AG20443 (cell line): ENCODE measurements around the gene WASF3.
A peak's percentile ranks its signal among the peaks of the same experiment; 100 is the strongest.

ENCODE experiments used
- DNase-seq: peaks from one replicate; pipeline ENCODE4 v3.0.0; 2012; ENCODE audit warnings: low spot score, mixed read lengths

Gene WASF3

GRCh38 chr13:26557393-26558073, at the start of gene WASF3:
Gene WASF3 (plus strand): TSS chr13:26557683. CDS start chr13:26642271, 84,588 bp downstream.
- DNase-seq = peak; percentile 99

- peak; percentile 86 for DNase-seq
Measured at GRCh38 chr13:26508885-26509284, 48.6 kb upstream of the WASF3 start.

- DNase-seq = no peak
Measured at GRCh38 chr13:26509491-26509890, 48.0 kb upstream of the WASF3 start.

- DNase-seq = no peak
Measured at GRCh38 chr13:26513931-26514330, 43.6 kb upstream of the WASF3 start.

- no peak for DNase-seq
Measured at GRCh38 chr13:26515721-26516120, 41.8 kb upstream of the WASF3 start.

GRCh38 chr13:26517936-26518335, 39.5 kb upstream of the WASF3 start:
- DNase-seq = no peak

GRCh38 chr13:26518451-26518959, 39.0 kb upstream of the WASF3 start:
- DNase-seq = no peak

GRCh38 chr13:26522571-26522970, 34.9 kb upstream of the WASF3 start:
- DNase-seq = no peak

- DNase-seq = no peak
Measured at GRCh38 chr13:26523007-26523406, 34.5 kb upstream of the WASF3 start.

GRCh38 chr13:26525528-26525927, 32.0 kb upstream of the WASF3 start:
- no peak for DNase-seq

- DNase-seq = no peak
Measured at GRCh38 chr13:26526702-26527216, 30.7 kb upstream of the WASF3 start.

GRCh38 chr13:26528527-26528926, 29.0 kb upstream of the WASF3 start:
- DNase-seq = no peak

GRCh38 chr13:26529441-26529840, 28.0 kb upstream of the WASF3 start:
- DNase-seq = peak; percentile 79

GRCh38 chr13:26531742-26532141, 25.7 kb upstream of the WASF3 start:
- no peak for DNase-seq

GRCh38 chr13:26534036-26534726, 23.3 kb upstream of the WASF3 start:
- DNase-seq = no peak

GRCh38 chr13:26538363-26539317, 18.8 kb upstream of the WASF3 start:
- peak; percentile 47 for DNase-seq

GRCh38 chr13:26539738-26540292, 17.7 kb upstream of the WASF3 start:
- no peak for DNase-seq

GRCh38 chr13:26540334-26540733, 17.1 kb upstream of the WASF3 start:
- DNase-seq = peak; percentile 22

- no peak for DNase-seq
Measured at GRCh38 chr13:26541041-26541440, 16.4 kb upstream of the WASF3 start.

GRCh38 chr13:26541678-26542568, 15.6 kb upstream of the WASF3 start:
- no peak for DNase-seq

GRCh38 chr13:26544707-26545106, 12.8 kb upstream of the WASF3 start:
- DNase-seq = no peak
